SK-N-SH treated with all-trans-retinoic acid at 6 μM for 48 hours (cell line): ENCODE measurements around the gene CSGALNACT2.

ENCODE experiments used
- ATAC-seq: fragments of 200-7000 bp; cut with Tn5 transposase; 3 replicates; pipeline ENCODE4 v1.9.1; 2020; ENCODE audit warnings: mild to moderate bottlenecking, moderate library complexity
- ARNTL ChIP-seq: fragments of 450-650 bp; formaldehyde crosslinking; IDR thresholded peaks from 2 replicates; pipeline ENCODE4 v1.5.0; 2020; ENCODE audit warnings: low read depth, mild to moderate bottlenecking, moderate library complexity, borderline replicate concordance
- BACH2 ChIP-seq: fragments of 250-450 bp; sonication (Bioruptor Pico); IDR thresholded peaks from 2 replicates; pipeline ENCODE4 v1.9.0; 2021; ENCODE audit warnings: mild to moderate bottlenecking, borderline replicate concordance
- CREB5 ChIP-seq: fragments of 250-450 bp; sonication (Bioruptor Pico); IDR thresholded peaks from 2 replicates; pipeline ENCODE4 v1.5.1; 2020; ENCODE audit warnings: low read depth, mild to moderate bottlenecking, moderate library complexity
- CSRNP3 ChIP-seq: fragments of 250-450 bp; sonication (Bioruptor Pico); IDR thresholded peaks from 2 replicates; pipeline ENCODE4 v1.5.1; 2021; ENCODE audit warnings: mild to moderate bottlenecking, moderate library complexity
- ESRRG ChIP-seq: fragments of 250-450 bp; sonication (Bioruptor Pico); IDR thresholded peaks from 2 replicates; pipeline ENCODE4 v1.6.1; 2021; ENCODE audit warnings: mild to moderate bottlenecking
- ISL1 ChIP-seq: fragments of 250-450 bp; sonication (Bioruptor Pico); IDR thresholded peaks from 2 replicates; pipeline ENCODE4 v2.1.2; 2022; ENCODE audit warnings: mild to moderate bottlenecking, moderate library complexity
- OSR1 ChIP-seq: fragments of 250-450 bp; sonication (Bioruptor Pico); IDR thresholded peaks from 2 replicates; pipeline ENCODE4 v1.8.0; 2022; ENCODE audit warnings: moderate library complexity, mild to moderate bottlenecking, inconsistent platforms
- PATZ1 ChIP-seq: fragments of 250-450 bp; sonication (Bioruptor Pico); IDR thresholded peaks from 2 replicates; pipeline ENCODE4 v1.8.0; 2020; ENCODE audit warnings: mild to moderate bottlenecking, moderate library complexity, borderline replicate concordance
- RARB ChIP-seq: fragments of 250-450 bp; sonication (Bioruptor Pico); IDR thresholded peaks from 2 replicates; pipeline ENCODE4 v1.8.0; 2021; ENCODE audit warnings: mild to moderate bottlenecking, moderate library complexity
- SNAI2 ChIP-seq: fragments of 250-450 bp; sonication (Bioruptor Pico); IDR thresholded peaks from 2 replicates; pipeline ENCODE4 v1.5.0; 2020; ENCODE audit warnings: mild to moderate bottlenecking, moderate library complexity
- TOX ChIP-seq: fragments of 250-450 bp; sonication (Bioruptor Pico); IDR thresholded peaks from 2 replicates; pipeline ENCODE4 v1.8.0; 2021; ENCODE audit warnings: mild to moderate bottlenecking, moderate library complexity, borderline replicate concordance
- ZFP3 ChIP-seq: fragments of 250-450 bp; sonication (Bioruptor Pico); IDR thresholded peaks from 2 replicates; pipeline ENCODE4 v1.5.0; 2020; ENCODE audit warnings: mild to moderate bottlenecking, moderate library complexity
- ZNF8 ChIP-seq: fragments of 450-650 bp; formaldehyde crosslinking; IDR thresholded peaks from 2 replicates; pipeline ENCODE4 v1.5.0; 2020; ENCODE audit warnings: mild to moderate bottlenecking, moderate library complexity
- TF ChIP-seq, protein P1 (sequence below): fragments of 250-450 bp; sonication (Bioruptor Pico); IDR thresholded peaks from 2 replicates; pipeline ENCODE4 v1.8.0; 2021; ENCODE audit warnings: low read depth, mild to moderate bottlenecking, moderate library complexity, borderline replicate concordance
- TF ChIP-seq, protein P2 (sequence below): fragments of 250-450 bp; sonication (Bioruptor Pico); IDR thresholded peaks from 2 replicates; pipeline ENCODE4 v1.5.0; 2020; ENCODE audit warnings: mild to moderate bottlenecking, moderate library complexity

The CSGALNACT2 gene

DNA sequence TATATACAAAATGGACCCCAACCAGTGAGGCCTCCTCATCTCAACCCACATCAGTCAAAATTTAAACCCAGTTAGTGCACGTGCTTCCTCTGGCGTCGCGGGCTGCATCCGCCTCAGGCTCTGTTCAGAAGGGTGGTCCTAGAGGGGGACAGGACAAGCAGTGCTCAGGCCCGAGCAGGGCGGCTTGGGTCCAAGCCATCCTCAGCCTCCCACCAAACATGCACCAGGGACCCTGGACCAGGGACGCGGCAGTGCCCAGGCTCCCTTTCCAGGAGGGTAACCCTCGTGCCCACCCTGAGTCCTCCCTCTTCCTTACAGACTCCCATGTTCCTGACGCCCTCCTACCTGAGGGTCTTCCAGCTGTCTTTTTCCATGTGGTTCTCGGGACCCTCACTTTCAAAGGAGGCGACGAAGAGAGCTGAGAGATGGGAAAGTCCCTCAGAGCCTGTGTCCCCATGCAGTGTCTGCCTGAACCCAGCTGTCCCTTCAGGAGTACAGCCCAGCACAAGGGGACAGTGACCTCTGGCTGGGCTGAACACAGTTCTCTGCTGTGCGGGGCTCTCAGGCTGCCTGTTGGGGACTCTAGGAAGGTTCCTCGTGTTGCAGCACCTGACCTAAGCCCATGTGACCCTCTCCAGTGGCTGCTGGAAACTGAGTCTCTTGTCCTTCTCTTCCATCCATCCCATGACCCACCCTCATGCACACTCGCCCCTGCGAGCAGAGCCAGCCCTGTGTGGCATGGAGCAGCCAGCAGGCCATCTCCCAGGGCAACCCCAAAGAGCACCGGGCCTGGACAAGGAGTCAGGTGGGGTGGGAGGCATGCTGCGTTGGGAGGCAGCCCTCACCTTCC lies 58.1 kb downstream of the CSGALNACT2 start:
- no peak for TF ChIP-seq PATZ1 (CRISPR knock-in tag)
- TF ChIP-seq, protein P1, sequence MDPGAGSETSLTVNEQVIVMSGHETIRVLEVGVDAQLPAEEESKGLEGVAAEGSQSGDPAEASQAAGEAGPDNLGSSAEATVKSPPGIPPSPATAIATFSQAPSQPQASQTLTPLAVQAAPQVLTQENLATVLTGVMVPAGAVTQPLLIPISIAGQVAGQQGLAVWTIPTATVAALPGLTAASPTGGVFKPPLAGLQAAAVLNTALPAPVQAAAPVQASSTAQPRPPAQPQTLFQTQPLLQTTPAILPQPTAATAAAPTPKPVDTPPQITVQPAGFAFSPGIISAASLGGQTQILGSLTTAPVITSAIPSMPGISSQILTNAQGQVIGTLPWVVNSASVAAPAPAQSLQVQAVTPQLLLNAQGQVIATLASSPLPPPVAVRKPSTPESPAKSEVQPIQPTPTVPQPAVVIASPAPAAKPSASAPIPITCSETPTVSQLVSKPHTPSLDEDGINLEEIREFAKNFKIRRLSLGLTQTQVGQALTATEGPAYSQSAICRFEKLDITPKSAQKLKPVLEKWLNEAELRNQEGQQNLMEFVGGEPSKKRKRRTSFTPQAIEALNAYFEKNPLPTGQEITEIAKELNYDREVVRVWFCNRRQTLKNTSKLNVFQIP (CRISPR knock-in tag): no peak
- TF ChIP-seq RARB (CRISPR knock-in tag): no peak
- TF ChIP-seq ZFP3 (CRISPR knock-in tag): no peak
- TF ChIP-seq ZNF8 (CRISPR knock-in tag): no peak
- TF ChIP-seq SNAI2: no peak
- TF ChIP-seq ARNTL: no peak
- no peak for TF ChIP-seq OSR1 (CRISPR knock-in tag)
- TF ChIP-seq, protein P2, sequence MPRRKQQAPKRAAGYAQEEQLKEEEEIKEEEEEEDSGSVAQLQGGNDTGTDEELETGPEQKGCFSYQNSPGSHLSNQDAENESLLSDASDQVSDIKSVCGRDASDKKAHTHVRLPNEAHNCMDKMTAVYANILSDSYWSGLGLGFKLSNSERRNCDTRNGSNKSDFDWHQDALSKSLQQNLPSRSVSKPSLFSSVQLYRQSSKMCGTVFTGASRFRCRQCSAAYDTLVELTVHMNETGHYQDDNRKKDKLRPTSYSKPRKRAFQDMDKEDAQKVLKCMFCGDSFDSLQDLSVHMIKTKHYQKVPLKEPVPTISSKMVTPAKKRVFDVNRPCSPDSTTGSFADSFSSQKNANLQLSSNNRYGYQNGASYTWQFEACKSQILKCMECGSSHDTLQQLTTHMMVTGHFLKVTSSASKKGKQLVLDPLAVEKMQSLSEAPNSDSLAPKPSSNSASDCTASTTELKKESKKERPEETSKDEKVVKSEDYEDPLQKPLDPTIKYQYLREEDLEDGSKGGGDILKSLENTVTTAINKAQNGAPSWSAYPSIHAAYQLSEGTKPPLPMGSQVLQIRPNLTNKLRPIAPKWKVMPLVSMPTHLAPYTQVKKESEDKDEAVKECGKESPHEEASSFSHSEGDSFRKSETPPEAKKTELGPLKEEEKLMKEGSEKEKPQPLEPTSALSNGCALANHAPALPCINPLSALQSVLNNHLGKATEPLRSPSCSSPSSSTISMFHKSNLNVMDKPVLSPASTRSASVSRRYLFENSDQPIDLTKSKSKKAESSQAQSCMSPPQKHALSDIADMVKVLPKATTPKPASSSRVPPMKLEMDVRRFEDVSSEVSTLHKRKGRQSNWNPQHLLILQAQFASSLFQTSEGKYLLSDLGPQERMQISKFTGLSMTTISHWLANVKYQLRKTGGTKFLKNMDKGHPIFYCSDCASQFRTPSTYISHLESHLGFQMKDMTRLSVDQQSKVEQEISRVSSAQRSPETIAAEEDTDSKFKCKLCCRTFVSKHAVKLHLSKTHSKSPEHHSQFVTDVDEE (CRISPR knock-in tag): no peak
- no peak for TF ChIP-seq ESRRG (CRISPR knock-in tag)
- no peak for TF ChIP-seq ISL1
- no peak for TF ChIP-seq CSRNP3 (CRISPR knock-in tag)
- TF ChIP-seq TOX (CRISPR knock-in tag): no peak
- TF ChIP-seq, all 23 proteins: peak for 0
- ATAC-seq: no peak

- no peak for ATAC-seq
- TF ChIP-seq PATZ1 (CRISPR knock-in tag) (no peak), BACH2 (CRISPR knock-in tag) (no peak), CSRNP3 (CRISPR knock-in tag) (no peak), CREB5 (CRISPR knock-in tag) (no peak)
These were observed 59.0 kb downstream of the CSGALNACT2 start for GRCh38 chr10:43196981-43197833.
